Measurements from ENCODE around the gene ZNF425.

DNA sequence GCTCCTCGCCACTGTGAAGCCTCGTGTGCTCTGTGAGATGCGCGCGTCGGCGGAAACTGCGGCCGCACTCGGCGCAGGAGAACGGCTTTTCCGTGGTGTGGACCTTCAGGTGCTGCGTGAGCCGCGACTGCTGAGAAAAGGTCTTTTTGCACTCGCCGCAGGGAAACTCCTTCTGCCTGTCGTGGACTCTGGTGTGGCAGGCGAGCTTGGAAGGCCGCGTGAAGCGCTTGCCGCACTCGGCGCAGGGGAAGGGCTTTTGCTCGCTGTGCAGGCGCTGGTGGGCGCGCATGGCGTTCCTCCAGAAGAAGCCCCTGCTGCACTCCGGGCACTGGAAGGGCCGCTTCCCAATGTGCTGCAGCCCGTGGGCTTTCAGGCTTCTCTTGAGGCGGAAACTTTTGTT is 21.9 kb downstream of the ZNF425 start:
- TF ChIP-seq EP300 (IDR thresholded peaks at IDR 0.05): no peak
- TF ChIP-seq, protein P1, sequence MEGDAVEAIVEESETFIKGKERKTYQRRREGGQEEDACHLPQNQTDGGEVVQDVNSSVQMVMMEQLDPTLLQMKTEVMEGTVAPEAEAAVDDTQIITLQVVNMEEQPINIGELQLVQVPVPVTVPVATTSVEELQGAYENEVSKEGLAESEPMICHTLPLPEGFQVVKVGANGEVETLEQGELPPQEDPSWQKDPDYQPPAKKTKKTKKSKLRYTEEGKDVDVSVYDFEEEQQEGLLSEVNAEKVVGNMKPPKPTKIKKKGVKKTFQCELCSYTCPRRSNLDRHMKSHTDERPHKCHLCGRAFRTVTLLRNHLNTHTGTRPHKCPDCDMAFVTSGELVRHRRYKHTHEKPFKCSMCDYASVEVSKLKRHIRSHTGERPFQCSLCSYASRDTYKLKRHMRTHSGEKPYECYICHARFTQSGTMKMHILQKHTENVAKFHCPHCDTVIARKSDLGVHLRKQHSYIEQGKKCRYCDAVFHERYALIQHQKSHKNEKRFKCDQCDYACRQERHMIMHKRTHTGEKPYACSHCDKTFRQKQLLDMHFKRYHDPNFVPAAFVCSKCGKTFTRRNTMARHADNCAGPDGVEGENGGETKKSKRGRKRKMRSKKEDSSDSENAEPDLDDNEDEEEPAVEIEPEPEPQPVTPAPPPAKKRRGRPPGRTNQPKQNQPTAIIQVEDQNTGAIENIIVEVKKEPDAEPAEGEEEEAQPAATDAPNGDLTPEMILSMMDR (IDR thresholded peaks at IDR 0.05): no peak
